ENCODE data around the gene SP110. TPM values are rescaled to one million over a fixed set of nuclear protein-coding genes. Genes with fewer than 3 reads are reported as not detected.
A peak's percentile ranks its signal among the peaks of the same experiment; 100 is the strongest.

SP110 gene
- total RNA-seq, 1 donor from 2014 or later: 0.82 TPM

DNA sequence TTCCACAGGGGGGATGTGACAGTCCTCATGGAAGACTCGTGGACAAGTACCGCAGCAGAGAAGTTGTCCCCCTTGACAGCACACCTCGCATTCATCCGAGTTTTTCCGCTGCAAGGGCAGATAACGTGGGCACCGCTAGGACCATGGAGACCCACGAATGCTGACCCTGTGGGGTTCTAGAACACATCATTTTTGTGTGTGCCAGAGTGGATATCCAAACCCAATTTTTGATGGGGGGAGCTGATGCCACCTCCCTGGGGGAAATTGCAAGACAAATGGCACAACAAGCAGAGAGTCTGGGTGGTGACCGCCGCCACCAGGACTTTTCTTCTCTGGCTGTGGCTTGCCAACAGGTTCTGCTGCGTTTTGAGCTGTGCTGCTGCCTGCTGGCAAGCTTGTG is 46.9 kb downstream of the SP110 start:
- FAIRE-seq (no peak), DNase-seq (ENCODE audit: low spot score in 2 of 2) (no peak)

GRCh38 chr2:230172156-230172555 is 47.6 kb downstream of the SP110 start:
- DNase-seq (ENCODE audit: low spot score in 2 of 2) (no peak), FAIRE-seq (no peak)

DNA sequence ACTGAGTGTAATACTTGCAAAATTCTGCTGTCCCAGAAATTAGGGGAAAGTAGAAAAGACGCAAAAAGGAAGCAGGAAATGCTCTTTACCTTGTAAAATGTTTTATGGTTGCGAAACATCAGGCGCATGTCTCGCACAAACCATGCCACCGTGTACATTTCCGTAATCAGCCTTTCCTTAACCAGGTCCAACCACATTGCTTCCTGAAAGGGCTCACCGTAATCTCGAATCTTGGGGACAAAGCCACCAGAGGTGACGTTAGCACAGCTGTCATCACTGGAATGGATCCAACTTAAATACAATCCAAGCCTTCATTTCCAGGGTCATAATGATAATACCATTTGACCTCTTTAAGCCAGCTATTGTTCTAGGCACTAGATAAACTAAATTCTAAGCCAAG is 49.3 kb downstream of the SP110 start:
- DNase-seq (ENCODE audit: low spot score in 2 of 2) (no peak), FAIRE-seq (no peak)

DNA sequence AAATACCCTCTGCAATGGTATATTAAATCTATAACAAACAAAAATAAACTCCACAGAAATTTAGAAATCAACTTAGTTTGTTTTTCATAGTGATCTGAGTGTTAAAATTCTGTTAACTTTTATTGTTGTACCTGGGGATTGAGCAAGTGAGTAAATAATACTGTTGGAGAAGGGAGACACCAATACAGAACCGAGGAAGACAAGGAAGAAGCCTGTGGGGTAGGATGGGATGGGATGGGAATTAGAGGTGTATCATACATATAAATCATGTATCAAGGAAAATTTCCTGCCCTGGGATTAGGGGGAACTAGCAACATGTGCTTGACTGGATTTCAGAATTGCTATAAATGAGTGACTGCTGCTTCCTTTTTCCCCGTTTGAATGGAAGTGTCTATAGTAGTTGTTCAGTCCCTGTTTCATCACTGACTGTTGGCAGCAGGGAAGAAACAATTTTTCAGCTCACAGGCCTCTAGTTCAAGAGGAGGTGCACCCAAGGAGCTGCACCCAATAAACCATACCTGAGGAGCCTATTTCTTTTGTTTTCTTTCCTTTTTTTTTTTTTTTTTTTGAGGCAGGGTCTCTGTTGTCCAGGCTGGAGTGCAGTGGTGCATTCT is 53.1 kb downstream of the SP110 start:
- no peak for FAIRE-seq

DNA sequence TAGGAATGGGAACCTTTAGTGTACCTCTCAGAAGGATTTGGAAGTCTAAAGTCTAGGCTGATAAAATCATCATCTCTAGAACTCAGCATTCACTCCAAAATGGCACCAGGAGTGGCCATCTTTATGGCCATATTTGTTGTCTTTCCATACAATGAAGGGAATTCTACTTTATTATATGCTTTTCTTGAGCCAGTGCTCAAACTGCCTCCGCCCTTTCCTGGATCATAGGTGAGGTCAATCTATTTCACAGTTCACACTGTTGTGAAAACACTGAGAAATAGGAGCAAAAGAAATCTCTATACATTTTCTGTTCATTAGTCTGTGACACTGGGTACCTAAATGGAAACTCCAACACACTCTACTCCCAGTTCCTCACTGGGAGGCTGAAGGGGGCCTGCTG is 55.6 kb downstream of the SP110 start:
- FAIRE-seq (no peak), DNase-seq (ENCODE audit: low spot score in 2 of 2) (no peak)

More for the DNA sequence above, 53.1 kb downstream of the SP110 start:
- DNase-seq (ENCODE audit: low spot score in 2 of 2): no peak

DNA sequence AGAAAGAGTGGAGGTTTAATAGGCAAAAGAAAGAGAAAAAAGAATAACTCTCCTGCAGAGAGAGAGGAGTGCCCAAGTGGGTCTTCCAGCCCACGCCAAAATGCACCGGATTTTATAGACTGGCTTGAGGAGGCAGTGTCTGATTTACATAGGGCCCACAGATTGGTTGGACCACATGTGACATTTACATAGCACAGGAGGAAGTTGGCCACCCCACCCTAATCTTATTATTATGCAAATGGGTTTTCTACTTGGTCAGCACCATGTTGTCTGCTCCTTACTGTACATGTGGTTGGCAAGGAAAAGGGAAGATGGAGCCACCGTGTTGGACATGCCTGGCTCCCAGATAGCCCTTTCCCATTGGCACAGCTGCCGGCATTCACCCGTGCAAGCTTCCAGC is 56.8 kb downstream of the SP110 start:
- FAIRE-seq (no peak), DNase-seq (ENCODE audit: low spot score in 2 of 2) (no peak)

GRCh38 chr2:230161184-230161583 is 58.6 kb downstream of the SP110 start:
- DNase-seq (ENCODE audit: low spot score in 2 of 2) (no peak), FAIRE-seq (no peak)

DNA sequence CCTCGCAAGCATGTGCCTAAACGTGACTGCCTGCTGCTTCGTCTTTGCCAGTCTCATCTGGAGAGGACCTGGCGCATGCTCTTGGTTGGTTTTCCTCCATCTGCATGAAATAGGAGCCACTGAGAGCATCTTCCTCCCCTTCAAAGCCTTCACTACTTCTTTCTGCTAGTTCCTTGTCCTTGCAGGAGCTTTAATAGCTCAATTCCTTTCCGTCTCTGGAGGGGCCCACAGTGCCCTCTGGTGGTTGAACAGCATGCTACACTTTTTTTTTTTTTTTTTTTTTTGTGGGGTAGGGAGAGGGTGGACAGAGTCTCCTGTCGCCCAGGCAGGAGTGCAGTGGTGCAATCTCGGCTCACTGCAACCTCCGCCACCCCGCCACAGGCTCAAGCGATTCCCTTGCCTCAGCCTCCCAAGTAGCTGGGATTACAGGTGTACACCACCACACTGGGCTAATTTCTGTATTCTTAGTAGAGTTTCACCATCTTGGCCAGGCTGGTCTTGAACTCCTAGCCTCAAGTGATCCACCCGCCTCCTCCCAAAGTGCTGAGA is 59.6 kb downstream of the SP110 start:
- no peak for FAIRE-seq
- DNase-seq (ENCODE audit: low spot score in 2 of 2): peak; percentile 24 to 57

DNA sequence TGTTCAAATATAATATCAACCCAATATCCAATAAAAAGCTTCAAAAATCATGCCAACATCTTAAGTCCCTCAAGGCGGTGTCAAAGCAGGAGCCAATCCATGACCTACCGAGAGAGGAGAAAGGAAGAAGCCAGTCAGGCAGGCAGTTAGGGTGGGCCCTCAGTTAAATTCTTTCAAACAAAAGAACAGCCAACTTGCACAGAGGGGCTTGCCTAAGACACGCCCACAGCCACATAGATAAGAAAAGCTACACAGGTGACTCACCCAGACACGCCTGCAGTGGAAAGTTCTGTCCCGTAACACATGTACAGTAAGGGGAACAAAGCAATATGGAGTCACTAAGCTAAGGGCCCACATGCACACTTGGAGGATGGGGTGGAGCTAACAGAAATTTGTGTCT is 61.3 kb downstream of the SP110 start:
- no peak for DNase-seq (ENCODE audit: low spot score in 2 of 2)
- no peak for FAIRE-seq

- DNase-seq (ENCODE audit: low spot score in 2 of 2) (no peak), FAIRE-seq (no peak)
These were observed 62.7 kb downstream of the SP110 start for GRCh38 chr2:230156782-230157699.

DNA sequence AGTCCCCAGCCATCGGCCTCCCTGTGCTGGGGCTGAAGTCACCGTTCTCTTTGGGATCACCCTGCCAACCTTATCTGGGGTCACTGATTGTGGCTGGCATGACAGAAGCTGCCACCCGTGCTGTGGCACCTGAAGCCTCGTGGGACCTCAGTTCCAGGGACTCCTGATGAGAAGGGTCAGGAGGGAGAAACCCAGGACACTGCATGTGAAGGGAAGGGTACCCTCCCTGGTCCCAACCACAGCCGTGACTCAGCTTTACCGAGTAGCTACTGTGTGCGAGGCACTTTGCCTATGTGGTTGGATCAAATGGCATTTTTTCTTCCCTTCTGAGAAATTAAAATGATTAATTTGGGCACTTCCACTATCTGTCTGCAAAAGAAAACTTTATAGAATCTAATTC is 64.4 kb downstream of the SP110 start:
- no peak for DNase-seq (ENCODE audit: low spot score in 2 of 2)
- FAIRE-seq: no peak

DNA sequence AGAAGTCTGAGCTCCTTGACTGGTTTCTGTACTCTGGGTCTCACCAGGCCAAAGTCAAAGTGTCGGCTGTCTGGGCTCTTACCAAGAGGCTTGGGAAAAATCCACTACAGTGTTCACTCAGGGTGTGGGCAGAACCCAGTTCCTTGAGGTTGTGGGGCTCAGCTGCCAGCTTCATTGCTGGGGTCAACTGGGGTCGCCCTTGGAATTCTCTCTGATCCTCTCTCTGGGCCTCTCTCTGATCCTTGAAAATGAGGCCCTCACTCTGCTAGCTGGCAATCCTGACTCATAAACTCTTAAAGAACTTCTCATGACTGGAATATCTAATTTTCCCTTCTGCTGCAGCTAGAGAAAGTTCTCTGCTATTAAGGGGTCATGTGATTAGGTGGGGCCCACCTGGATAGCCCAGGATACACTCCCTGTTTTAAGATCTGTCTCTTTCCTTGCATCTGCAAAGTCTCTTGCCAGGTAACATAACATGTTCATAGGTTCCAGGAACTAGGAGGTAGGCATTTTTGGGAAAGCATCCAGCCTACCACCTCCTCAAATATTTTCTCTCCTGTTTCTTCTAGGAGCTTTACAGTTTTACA is 66.3 kb downstream of the SP110 start:
- DNase-seq (ENCODE audit: low spot score in 2 of 2) (no peak), FAIRE-seq (no peak)

DNA sequence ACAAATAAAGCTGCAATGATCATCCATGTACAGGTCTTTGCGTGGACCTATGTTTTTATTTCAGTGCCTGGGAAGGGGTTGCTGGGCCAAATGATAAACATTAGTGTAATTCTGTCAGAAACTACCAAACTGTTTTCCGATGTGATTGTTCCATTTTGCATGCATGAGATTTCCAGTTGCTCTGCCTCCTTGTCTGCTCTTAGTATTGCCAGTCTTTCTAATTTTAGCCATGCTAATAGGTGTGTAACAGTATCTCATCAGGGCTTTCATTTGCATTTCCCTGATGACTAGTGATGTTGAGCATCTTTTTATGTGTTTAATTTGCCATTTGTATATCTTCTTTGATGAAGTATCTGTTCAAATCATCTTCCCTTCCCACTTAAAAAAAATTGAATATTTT is 67.5 kb downstream of the SP110 start:
- DNase-seq (ENCODE audit: low spot score in 2 of 2): no peak
- FAIRE-seq: no peak

GRCh38 chr2:230144355-230144754 is 75.4 kb downstream of the SP110 start:
- no peak for DNase-seq (ENCODE audit: low spot score in 2 of 2)
- FAIRE-seq: no peak

DNA sequence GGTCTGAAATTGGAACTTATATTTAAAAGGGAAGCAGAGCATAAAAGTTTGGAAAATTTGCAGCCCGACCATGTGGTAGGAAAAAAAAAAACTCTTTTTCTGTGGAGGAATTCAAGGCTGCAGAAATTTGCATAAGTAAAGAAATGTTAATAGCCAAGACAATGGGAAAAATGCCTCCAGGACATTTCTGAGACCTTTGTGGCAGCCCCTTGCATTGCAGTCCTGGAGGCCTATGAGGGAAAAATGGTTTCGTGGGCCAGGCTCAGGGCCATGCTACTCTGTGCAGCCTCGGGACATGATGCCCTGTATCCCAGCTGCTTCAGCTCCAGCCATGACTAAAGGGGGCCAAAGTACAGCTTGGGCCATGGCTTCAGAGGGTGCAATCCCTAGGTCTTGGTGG is 79.1 kb downstream of the SP110 start:
- no peak for DNase-seq (ENCODE audit: low spot score in 2 of 2)
- no peak for FAIRE-seq

DNA sequence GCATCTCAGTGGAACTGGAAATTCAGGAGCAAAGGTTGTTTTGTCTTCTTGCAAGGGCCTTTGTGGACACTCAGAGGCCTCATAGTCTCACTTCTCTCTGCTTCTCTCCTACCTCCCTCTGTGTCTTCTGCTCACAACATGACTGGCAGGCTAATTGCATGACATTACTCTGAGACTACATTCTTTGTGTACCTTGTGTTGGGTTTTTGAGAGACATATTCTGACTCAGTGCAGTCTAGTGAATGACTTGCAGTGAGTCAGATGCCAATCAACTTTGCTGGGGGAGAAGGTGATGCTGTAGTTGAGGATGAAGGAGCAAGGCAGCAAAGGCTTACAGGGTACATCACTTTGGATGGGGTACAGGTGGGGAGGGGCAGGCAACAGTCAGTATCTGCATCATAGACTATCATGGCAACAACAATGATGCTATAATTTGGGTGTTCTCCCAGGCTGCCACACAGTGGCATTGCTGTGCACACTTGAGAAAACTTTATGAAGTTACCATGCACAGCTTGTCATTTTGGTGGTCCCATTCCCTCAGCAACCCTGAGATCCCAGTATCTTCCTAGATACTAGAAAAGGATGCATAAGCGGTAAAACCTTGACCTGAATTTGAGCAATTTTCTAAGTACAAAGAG is 81.8 kb downstream of the SP110 start:
- FAIRE-seq: no peak
- no peak for DNase-seq (ENCODE audit: low spot score in 2 of 2)

DNA sequence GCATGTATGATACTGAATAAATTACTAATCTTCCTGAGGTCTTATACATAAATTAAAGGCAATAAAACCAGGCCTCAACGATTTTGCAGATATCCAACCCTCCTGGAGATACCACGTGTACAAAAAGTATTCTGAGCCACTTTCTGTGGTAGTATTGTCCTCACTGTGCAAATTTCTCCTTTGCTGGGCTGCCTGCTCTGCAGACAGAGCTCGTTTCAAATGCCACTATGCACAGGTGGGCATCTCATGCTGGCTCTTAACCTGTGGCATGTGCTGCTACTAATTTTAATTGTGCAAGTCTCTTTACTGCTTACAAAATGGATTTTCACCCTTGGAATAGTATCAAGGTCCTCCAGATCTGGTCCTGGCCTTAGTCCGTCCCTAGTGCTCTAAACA is 84.7 kb downstream of the SP110 start:
- FAIRE-seq (no peak), DNase-seq (ENCODE audit: low spot score in 2 of 2) (no peak)

- DNase-seq (ENCODE audit: low spot score in 2 of 2): no peak
These were observed 85.2 kb downstream of the SP110 start for GRCh38 chr2:230134496-230135129.

GRCh38 chr2:230131366-230131765 is 88.4 kb downstream of the SP110 start:
- FAIRE-seq: no peak
- DNase-seq (ENCODE audit: low spot score in 2 of 2): no peak

More at GRCh38 chr2:230134496-230135129, 85.2 kb downstream of the SP110 start:
- FAIRE-seq: no peak

- DNase-seq (ENCODE audit: low spot score in 2 of 2) (no peak), FAIRE-seq (no peak)
These were observed 89.0 kb downstream of the SP110 start for GRCh38 chr2:230130668-230131364.
